Endothelial cell of umbilical vein (primary cell): Measurements from ENCODE around the gene SLC4A4.

ENCODE experiments used
- EZH2 ChIP-seq: IDR thresholded peaks from 2 replicates; pipeline ENCODE4 v1.6.1; 2012; ENCODE audit warnings: borderline replicate concordance, low read depth, mild to moderate bottlenecking, moderate library complexity, low read length, inconsistent platforms; ENCODE audit not compliant: severe bottlenecking
- POLR2A ChIP-seq: IDR thresholded peaks from 2 replicates; pipeline ENCODE4 v1.6.1; 2012; ENCODE audit warnings: low read depth, mild to moderate bottlenecking, control low read depth, low read length
- POLR2AphosphoS5 ChIP-seq: IDR thresholded peaks from 2 replicates; pipeline ENCODE4 v1.6.1; 2012; ENCODE audit warnings: low read depth, mild to moderate bottlenecking, control low read depth, low read length, moderate library complexity; ENCODE audit not compliant: insufficient read depth
- TF ChIP-seq, protein P1 (sequence below), 2 donors: IDR thresholded peaks; 1 replicate in 1 of 2; 2 replicates in 1 of 2; pipeline ENCODE4 v1.5.1; 2011; ENCODE audit warnings: low read length in 2 of 2, mild to moderate bottlenecking in 2 of 2, moderate library complexity in 2 of 2, control low read depth in 1 of 2, inconsistent platforms in 1 of 2, low read depth in 1 of 2; ENCODE audit not compliant: insufficient read depth in 1 of 2; ENCODE audit errors: extremely low read depth in 1 of 2

DNA sequence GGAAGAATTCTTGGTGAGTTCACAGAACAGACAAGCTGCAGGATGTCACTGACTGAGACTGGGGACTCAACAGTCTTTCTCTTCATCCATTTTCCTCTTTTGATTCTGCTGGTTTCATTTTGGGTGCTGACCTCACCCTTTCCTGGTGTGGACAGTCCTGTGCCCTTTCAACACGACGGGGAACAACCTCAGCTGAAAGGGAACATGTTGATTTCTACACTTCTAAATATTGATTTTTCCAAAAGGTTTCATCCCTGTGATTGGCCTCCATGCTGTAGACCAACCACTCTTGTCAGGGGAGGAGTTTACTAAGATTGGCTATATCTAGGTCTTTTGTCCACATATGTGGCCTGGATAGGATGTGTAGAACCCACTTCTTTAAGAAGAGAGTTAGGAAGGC lies 91.8 kb downstream of the SLC4A4 start:
- TF ChIP-seq POLR2AphosphoS5 (no peak), EZH2 (no peak), POLR2A (no peak)
- TF ChIP-seq, protein P1, sequence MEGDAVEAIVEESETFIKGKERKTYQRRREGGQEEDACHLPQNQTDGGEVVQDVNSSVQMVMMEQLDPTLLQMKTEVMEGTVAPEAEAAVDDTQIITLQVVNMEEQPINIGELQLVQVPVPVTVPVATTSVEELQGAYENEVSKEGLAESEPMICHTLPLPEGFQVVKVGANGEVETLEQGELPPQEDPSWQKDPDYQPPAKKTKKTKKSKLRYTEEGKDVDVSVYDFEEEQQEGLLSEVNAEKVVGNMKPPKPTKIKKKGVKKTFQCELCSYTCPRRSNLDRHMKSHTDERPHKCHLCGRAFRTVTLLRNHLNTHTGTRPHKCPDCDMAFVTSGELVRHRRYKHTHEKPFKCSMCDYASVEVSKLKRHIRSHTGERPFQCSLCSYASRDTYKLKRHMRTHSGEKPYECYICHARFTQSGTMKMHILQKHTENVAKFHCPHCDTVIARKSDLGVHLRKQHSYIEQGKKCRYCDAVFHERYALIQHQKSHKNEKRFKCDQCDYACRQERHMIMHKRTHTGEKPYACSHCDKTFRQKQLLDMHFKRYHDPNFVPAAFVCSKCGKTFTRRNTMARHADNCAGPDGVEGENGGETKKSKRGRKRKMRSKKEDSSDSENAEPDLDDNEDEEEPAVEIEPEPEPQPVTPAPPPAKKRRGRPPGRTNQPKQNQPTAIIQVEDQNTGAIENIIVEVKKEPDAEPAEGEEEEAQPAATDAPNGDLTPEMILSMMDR (IDR thresholded peaks at IDR 0.05; ENCODE audit: extremely low read depth in 1 of 2, insufficient read depth in 1 of 2, low read depth in 1 of 2, low read length in 2 of 2) = no peak
